GM19023 (cell line): ENCODE data around the gene PAPPA2.
"Not testable (repeated sequence)": the region's sequence is repeated elsewhere in the genome, so short reads cannot be mapped to it uniquely, and the experiment has no call there.

Source experiments
- ATAC-seq: cut with Tn5 transposase; IDR thresholded peaks from one replicate; pipeline ENCODE4 v1.9.1; 2021; ENCODE audit warnings: mild to moderate bottlenecking, moderate library complexity; ENCODE audit not compliant: unreplicated experiment

The PAPPA2 gene

GRCh38 chr1:176602388-176603004, 139.5 kb downstream of the PAPPA2 start:
- no peak for ATAC-seq

- ATAC-seq: no peak
Observed at GRCh38 chr1:176603696-176604095, 140.7 kb downstream of the PAPPA2 start.

- ATAC-seq: no peak
Observed at GRCh38 chr1:176604461-176604860, 141.5 kb downstream of the PAPPA2 start.

GRCh38 chr1:176605176-176605575, 142.2 kb downstream of the PAPPA2 start:
- ATAC-seq: no peak

GRCh38 chr1:176609556-176610408, 146.8 kb downstream of the PAPPA2 start:
- ATAC-seq: no peak

GRCh38 chr1:176612791-176613190, 149.8 kb downstream of the PAPPA2 start:
- ATAC-seq: no peak

- no peak for ATAC-seq
Observed at GRCh38 chr1:176617881-176618280, 154.9 kb downstream of the PAPPA2 start.

GRCh38 chr1:176619261-176619660, 156.3 kb downstream of the PAPPA2 start:
- ATAC-seq: no peak

GRCh38 chr1:176625365-176625764, 162.4 kb downstream of the PAPPA2 start:
- ATAC-seq: no peak

- no peak for ATAC-seq
Observed at GRCh38 chr1:176626572-176627061, 163.6 kb downstream of the PAPPA2 start.

GRCh38 chr1:176628775-176629174, 165.8 kb downstream of the PAPPA2 start:
- no peak for ATAC-seq

GRCh38 chr1:176634733-176635132, 171.8 kb downstream of the PAPPA2 start:
- ATAC-seq: not testable (repeated sequence)

GRCh38 chr1:176638713-176639526, 175.9 kb downstream of the PAPPA2 start:
- no peak for ATAC-seq

GRCh38 chr1:176643536-176643935, 180.6 kb downstream of the PAPPA2 start:
- ATAC-seq: no peak

- no peak for ATAC-seq
Observed at GRCh38 chr1:176648556-176648955, 185.6 kb downstream of the PAPPA2 start.

GRCh38 chr1:176656257-176656995, 193.5 kb downstream of the PAPPA2 start:
- no peak for ATAC-seq

GRCh38 chr1:176669782-176670181, 206.8 kb downstream of the PAPPA2 start:
- no peak for ATAC-seq

- ATAC-seq: no peak
Observed at GRCh38 chr1:176670853-176671252, 207.9 kb downstream of the PAPPA2 start.

- no peak for ATAC-seq
Observed at GRCh38 chr1:176682830-176683535, 220.0 kb downstream of the PAPPA2 start.
